ENCODE results near the gene PHOSPHO1. TPM values are rescaled to one million over a fixed set of nuclear protein-coding genes. Genes with fewer than 3 reads are reported as not detected.

PHOSPHO1 gene
- total and polyA plus RNA-seq, 2 of the 13 experiments (the other 11 are each of a cell fraction or from before 2014, with no cell fraction given) = not detected

DNA sequence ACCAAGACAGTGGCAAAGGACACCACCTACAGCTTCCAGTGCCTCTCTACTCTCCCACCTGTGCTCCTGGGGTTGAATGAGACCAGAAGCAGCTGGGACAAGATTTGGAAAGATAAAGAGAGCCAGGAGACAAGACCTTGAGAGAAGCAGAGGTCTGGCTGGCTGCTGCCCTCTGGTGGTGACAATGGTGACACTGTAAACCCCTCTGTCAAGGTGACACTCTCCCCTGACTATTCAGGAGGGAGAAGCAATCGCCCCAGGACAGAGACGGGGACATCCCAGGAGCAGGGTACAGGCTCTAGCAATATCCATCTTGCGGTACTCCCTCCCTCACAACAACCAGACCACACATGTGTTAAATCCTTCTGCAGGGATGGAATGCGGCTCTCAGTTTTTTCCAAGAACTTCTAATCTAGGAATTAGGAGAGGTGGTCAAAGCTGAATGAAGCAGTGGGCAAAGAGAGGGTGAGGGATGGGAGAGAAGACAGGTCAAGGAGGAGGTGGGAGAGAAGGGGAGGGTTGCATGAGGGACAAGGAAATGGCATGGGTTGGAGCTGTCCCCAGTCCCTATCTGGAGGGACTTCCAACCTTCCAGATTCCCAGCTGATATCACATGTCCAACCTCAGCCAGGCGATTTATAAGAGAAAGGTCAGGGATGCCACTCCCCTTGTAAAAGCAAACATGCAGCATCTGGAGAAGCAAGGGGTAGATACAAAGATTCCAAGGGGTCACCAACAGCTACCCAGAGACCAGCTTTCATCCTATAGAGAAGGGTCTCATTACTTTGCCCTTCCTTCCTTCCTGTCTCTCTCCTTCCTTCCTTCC, 2.9 kb downstream of the PHOSPHO1 start (continued):
- TF ChIP-seq ZNF572 (CRISPR knock-in tag; IDR thresholded peaks at IDR 0.05) (no peak), SKI (IDR thresholded peaks at IDR 0.05; ENCODE audit: partially characterized antibody) (no peak), NFRKB (IDR thresholded peaks at IDR 0.05) (no peak), ZNF570 (CRISPR knock-in tag; IDR thresholded peaks at IDR 0.05; ENCODE audit: borderline replicate concordance) (no peak), TBX2 (CRISPR knock-in tag; IDR thresholded peaks at IDR 0.05; ENCODE audit: borderline replicate concordance) (peak; percentile 40; the same call in 1 of the 2 replicates), ZBTB8A (CRISPR knock-in tag; IDR thresholded peaks at IDR 0.05; ENCODE audit: borderline replicate concordance, low read depth) (no peak), ZNF569 (CRISPR knock-in tag; IDR thresholded peaks at IDR 0.05; ENCODE audit: borderline replicate concordance) (no peak), ZKSCAN1 (IDR thresholded peaks at IDR 0.05; ENCODE audit: low read length) (no peak), ZNF451 (CRISPR knock-in tag; IDR thresholded peaks at IDR 0.05) (no peak), CREB1 (IDR thresholded peaks at IDR 0.05) (no peak), CREB1 (CRISPR knock-in tag; IDR thresholded peaks at IDR 0.05) (no peak), ELF1 (CRISPR knock-in tag; IDR thresholded peaks at IDR 0.05) (no peak)
- TF ChIP-seq, protein P1, sequence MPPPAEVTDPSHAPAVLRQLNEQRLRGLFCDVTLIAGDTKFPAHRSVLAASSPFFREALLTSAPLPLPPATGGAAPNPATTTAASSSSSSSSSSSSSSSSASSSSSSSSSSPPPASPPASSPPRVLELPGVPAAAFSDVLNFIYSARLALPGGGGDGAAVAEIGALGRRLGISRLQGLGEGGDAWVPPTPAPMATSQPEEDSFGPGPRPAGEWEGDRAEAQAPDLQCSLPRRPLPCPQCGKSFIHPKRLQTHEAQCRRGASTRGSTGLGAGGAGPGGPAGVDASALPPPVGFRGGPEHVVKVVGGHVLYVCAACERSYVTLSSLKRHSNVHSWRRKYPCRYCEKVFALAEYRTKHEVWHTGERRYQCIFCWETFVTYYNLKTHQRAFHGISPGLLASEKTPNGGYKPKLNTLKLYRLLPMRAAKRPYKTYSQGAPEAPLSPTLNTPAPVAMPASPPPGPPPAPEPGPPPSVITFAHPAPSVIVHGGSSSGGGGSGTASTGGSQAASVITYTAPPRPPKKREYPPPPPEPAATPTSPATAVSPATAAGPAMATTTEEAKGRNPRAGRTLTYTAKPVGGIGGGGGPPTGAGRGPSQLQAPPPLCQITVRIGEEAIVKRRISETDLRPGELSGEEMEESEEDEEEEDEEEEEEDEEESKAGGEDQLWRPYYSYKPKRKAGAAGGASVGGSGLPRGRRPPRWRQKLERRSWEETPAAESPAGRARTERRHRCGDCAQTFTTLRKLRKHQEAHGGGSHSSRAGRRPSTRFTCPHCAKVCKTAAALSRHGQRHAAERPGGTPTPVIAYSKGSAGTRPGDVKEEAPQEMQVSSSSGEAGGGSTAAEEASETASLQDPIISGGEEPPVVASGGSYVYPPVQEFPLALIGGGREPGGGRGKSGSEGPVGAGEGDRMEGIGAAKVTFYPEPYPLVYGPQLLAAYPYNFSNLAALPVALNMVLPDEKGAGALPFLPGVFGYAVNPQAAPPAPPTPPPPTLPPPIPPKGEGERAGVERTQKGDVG (CRISPR knock-in tag; IDR thresholded peaks at IDR 0.05; ENCODE audit: borderline replicate concordance) = no peak
- TF ChIP-seq, protein P2, sequence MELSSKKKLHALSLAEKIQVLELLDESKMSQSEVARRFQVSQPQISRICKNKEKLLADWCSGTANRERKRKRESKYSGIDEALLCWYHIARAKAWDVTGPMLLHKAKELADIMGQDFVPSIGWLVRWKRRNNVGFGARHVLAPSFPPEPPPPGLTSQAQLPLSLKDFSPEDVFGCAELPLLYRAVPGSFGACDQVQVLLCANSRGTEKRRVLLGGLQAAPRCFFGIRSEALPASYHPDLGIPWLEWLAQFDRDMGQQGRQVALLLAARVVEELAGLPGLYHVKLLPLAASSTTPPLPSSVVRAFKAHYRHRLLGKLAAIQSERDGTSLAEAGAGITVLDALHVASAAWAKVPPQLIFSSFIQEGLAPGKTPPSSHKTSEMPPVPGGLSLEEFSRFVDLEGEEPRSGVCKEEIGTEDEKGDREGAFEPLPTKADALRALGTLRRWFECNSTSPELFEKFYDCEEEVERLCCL (CRISPR knock-in tag; IDR thresholded peaks at IDR 0.05; ENCODE audit: borderline replicate concordance) = no peak
- TF ChIP-seq, protein P3, sequence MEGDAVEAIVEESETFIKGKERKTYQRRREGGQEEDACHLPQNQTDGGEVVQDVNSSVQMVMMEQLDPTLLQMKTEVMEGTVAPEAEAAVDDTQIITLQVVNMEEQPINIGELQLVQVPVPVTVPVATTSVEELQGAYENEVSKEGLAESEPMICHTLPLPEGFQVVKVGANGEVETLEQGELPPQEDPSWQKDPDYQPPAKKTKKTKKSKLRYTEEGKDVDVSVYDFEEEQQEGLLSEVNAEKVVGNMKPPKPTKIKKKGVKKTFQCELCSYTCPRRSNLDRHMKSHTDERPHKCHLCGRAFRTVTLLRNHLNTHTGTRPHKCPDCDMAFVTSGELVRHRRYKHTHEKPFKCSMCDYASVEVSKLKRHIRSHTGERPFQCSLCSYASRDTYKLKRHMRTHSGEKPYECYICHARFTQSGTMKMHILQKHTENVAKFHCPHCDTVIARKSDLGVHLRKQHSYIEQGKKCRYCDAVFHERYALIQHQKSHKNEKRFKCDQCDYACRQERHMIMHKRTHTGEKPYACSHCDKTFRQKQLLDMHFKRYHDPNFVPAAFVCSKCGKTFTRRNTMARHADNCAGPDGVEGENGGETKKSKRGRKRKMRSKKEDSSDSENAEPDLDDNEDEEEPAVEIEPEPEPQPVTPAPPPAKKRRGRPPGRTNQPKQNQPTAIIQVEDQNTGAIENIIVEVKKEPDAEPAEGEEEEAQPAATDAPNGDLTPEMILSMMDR (CRISPR knock-in tag; IDR thresholded peaks at IDR 0.05) = peak; percentile 90
- TF ChIP-seq, protein P4, sequence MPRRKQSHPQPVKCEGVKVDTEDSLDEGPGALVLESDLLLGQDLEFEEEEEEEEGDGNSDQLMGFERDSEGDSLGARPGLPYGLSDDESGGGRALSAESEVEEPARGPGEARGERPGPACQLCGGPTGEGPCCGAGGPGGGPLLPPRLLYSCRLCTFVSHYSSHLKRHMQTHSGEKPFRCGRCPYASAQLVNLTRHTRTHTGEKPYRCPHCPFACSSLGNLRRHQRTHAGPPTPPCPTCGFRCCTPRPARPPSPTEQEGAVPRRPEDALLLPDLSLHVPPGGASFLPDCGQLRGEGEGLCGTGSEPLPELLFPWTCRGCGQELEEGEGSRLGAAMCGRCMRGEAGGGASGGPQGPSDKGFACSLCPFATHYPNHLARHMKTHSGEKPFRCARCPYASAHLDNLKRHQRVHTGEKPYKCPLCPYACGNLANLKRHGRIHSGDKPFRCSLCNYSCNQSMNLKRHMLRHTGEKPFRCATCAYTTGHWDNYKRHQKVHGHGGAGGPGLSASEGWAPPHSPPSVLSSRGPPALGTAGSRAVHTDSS (CRISPR knock-in tag; conservative IDR thresholded peaks at IDR 0.05) = no peak
- TF ChIP-seq, protein P5, sequence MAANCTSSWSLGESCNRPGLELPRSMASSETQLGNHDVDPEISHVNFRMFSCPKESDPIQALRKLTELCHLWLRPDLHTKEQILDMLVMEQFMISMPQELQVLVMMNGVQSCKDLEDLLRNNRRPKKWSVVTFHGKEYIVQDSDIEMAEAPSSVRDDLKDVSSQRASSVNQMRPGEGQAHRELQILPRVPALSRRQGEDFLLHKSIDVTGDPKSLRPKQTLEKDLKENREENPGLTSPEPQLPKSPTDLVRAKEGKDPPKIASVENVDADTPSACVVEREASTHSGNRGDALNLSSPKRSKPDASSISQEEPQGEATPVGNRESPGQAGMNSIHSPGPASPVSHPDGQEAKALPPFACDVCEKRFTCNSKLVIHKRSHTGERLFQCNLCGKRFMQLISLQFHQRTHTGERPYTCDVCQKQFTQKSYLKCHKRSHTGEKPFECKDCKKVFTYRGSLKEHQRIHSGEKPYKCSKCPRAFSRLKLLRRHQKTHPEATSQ (CRISPR knock-in tag; IDR thresholded peaks at IDR 0.05; ENCODE audit: borderline replicate concordance) = no peak
- TF ChIP-seq, protein P6, sequence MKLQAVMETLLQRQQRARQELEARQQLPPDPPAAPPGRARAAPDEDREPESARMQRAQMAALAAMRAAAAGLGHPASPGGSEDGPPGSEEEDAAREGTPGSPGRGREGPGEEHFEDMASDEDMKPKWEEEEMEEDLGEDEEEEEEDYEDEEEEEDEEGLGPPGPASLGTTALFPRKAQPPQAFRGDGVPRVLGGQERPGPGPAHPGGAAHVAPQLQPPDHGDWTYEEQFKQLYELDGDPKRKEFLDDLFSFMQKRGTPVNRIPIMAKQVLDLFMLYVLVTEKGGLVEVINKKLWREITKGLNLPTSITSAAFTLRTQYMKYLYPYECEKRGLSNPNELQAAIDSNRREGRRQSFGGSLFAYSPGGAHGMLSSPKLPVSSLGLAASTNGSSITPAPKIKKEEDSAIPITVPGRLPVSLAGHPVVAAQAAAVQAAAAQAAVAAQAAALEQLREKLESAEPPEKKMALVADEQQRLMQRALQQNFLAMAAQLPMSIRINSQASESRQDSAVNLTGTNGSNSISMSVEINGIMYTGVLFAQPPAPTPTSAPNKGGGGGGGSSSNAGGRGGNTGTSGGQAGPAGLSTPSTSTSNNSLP (IDR thresholded peaks at IDR 0.05; ENCODE audit: low read depth, low read length) = no peak
